Measurements from ENCODE around the gene NPLOC4. TPM values are rescaled to one million over a fixed set of nuclear protein-coding genes. Genes with fewer than 3 reads are reported as not detected.

The NPLOC4 gene
- total and polyA plus RNA-seq, 2 of the 13 experiments (the other 11 are each of a cell fraction or from before 2014, with no cell fraction given), result 57.0 to 97.0 TPM

- TF ChIP-seq ZHX2 (IDR thresholded peaks at IDR 0.05; ENCODE audit: low read depth), result no peak
- TF ChIP-seq ZHX2 (CRISPR knock-in tag; IDR thresholded peaks at IDR 0.05; ENCODE audit: borderline replicate concordance), result no peak; the same call in 1 of the 2 replicates
- TF ChIP-seq CBFB (CRISPR knock-in tag; IDR thresholded peaks at IDR 0.05), result no peak
- 0 out of 2 replicates have a peak, but pooled peaks have one; percentile 20 for TF ChIP-seq ZNF17 (CRISPR knock-in tag; IDR thresholded peaks at IDR 0.05)
- TF ChIP-seq ZNF431 (CRISPR knock-in tag; IDR thresholded peaks at IDR 0.05; ENCODE audit: borderline replicate concordance, low read depth), result no peak
- 0 out of 2 replicates have a peak, but pooled peaks have one; percentile 13 for TF ChIP-seq RXRA (CRISPR knock-in tag; IDR thresholded peaks at IDR 0.05)
- no peak for TF ChIP-seq CAMTA2 (CRISPR knock-in tag; IDR thresholded peaks at IDR 0.05; ENCODE audit: borderline replicate concordance)
- no peak for TF ChIP-seq SALL2 (CRISPR knock-in tag; IDR thresholded peaks at IDR 0.05)
- peak; percentile 87; the same call in 1 of the 2 replicates for TF ChIP-seq NFIB (CRISPR knock-in tag; IDR thresholded peaks at IDR 0.05; ENCODE audit: borderline replicate concordance)
- no peak for TF ChIP-seq ZNF18 (CRISPR knock-in tag; IDR thresholded peaks at IDR 0.05; ENCODE audit: insufficient replicate concordance)
- TF ChIP-seq ZNF724P (CRISPR knock-in tag; IDR thresholded peaks at IDR 0.05; ENCODE audit: borderline replicate concordance), result peak; percentile 47; the same call in 1 of the 2 replicates
- TF ChIP-seq REXO4 (CRISPR knock-in tag; IDR thresholded peaks at IDR 0.05; ENCODE audit: borderline replicate concordance), result no peak
- no peak for TF ChIP-seq ATF3 (CRISPR knock-in tag; IDR thresholded peaks at IDR 0.05)
- peak; percentile 11 for TF ChIP-seq DBP (CRISPR knock-in tag; IDR thresholded peaks at IDR 0.05; ENCODE audit: not compliant biosample characterization)
- no peak for TF ChIP-seq ZFP36 (IDR thresholded peaks at IDR 0.05; ENCODE audit: borderline replicate concordance, low read depth, low read length, partially characterized antibody)
- TF ChIP-seq SP1 (IDR thresholded peaks at IDR 0.05), result no peak
- TF ChIP-seq SP1 (CRISPR knock-in tag; IDR thresholded peaks at IDR 0.05), result no peak
- TF ChIP-seq ZC3H13 (CRISPR knock-in tag; IDR thresholded peaks at IDR 0.05), result peak; percentile 63; the same call in 1 of the 2 replicates
- TF ChIP-seq ZNF556 (CRISPR knock-in tag; IDR thresholded peaks at IDR 0.05; ENCODE audit: borderline replicate concordance), result no peak
- no peak for TF ChIP-seq ZSCAN31 (CRISPR knock-in tag; IDR thresholded peaks at IDR 0.05; ENCODE audit: low read depth)
- no peak; the same call in 1 of the 2 replicates for TF ChIP-seq HES4 (CRISPR knock-in tag; IDR thresholded peaks at IDR 0.05; ENCODE audit: borderline replicate concordance)
These were observed 124.9 kb downstream of the NPLOC4 start (continued) for GRCh38 chr17:81511804-81512561.

Data from HepG2 (cell line).